Measurements from ENCODE around the gene HSPA6.
"Not testable (repeated sequence)": the region's sequence is repeated elsewhere in the genome, so short reads cannot be mapped to it uniquely, and the experiment has no call there.

The HSPA6 gene

GRCh38 chr1:161511018-161511755 lies 13.2 kb upstream of the HSPA6 start:
- no peak for TF ChIP-seq CTCF (IDR thresholded peaks at IDR 0.05; ENCODE audit: low read depth, low read length)
- no peak overlapping the region for H3K4me3 ChIP-seq (ENCODE audit: low read depth, low read length)
- H3K27me3 ChIP-seq = no peaks in the 10 kb centered on the region
- no peaks in the 10 kb centered on the region; the same call in 1 of the 2 replicates for H3K4me1 ChIP-seq
- H3K9me3 ChIP-seq = no peaks in the 10 kb centered on the region; the same call in 1 of the 2 replicates
- DNase-seq = peak; percentile 28
- no peaks in the 10 kb centered on the region for H3K36me3 ChIP-seq

- DNase-seq = no peak
- no peaks in the 10 kb centered on the region for H3K27me3 ChIP-seq
- H3K4me3 ChIP-seq (ENCODE audit: low read depth, low read length) = no peak overlapping the region
- H3K4me1 ChIP-seq = no peaks in the 10 kb centered on the region; the same call in 1 of the 2 replicates
- no peak for TF ChIP-seq CTCF (IDR thresholded peaks at IDR 0.05; ENCODE audit: low read depth, low read length)
- no peaks in the 10 kb centered on the region; the same call in 1 of the 2 replicates for H3K9me3 ChIP-seq
- no peaks in the 10 kb centered on the region for H3K36me3 ChIP-seq
Measured at GRCh38 chr1:161511756-161512060, 12.6 kb upstream of the HSPA6 start.

- H3K9me3 ChIP-seq; H3K36me3 ChIP-seq; H3K4me1 ChIP-seq; H3K27me3 ChIP-seq; H3K4me3 ChIP-seq (ENCODE audit: low read depth, low read length); DNase-seq: not testable (repeated sequence)
Measured at GRCh38 chr1:161512636-161513447, 11.5 kb upstream of the HSPA6 start.

- H3K27me3 ChIP-seq; H3K36me3 ChIP-seq; H3K4me3 ChIP-seq (ENCODE audit: low read depth, low read length); DNase-seq; H3K9me3 ChIP-seq; H3K4me1 ChIP-seq: not testable (repeated sequence)
Measured at GRCh38 chr1:161513448-161513780, 10.9 kb upstream of the HSPA6 start.

GRCh38 chr1:161513953-161514352 lies 10.4 kb upstream of the HSPA6 start:
- H3K27me3 ChIP-seq, H3K36me3 ChIP-seq, DNase-seq: not testable (repeated sequence)

GRCh38 chr1:161523041-161523816 lies 1.1 kb upstream of the HSPA6 start:
- H3K4me3 ChIP-seq (ENCODE audit: low read depth, low read length); H3K9me3 ChIP-seq; H3K36me3 ChIP-seq; H3K4me1 ChIP-seq; H3K27me3 ChIP-seq; DNase-seq: not testable (repeated sequence)

More at GRCh38 chr1:161513953-161514352, 10.4 kb upstream of the HSPA6 start:
- H3K4me1 ChIP-seq; H3K9me3 ChIP-seq; H3K4me3 ChIP-seq (ENCODE audit: low read depth, low read length): not testable (repeated sequence)

GRCh38 chr1:161524742-161525291 lies 477 bp downstream of the HSPA6 start:
- not testable (repeated sequence) for H3K36me3 ChIP-seq, H3K4me1 ChIP-seq, H3K9me3 ChIP-seq, DNase-seq, H3K27me3 ChIP-seq
- H3K4me3 ChIP-seq (ENCODE audit: low read depth, low read length) = peak overlapping the region; percentile 42

GRCh38 chr1:161525321-161525720 lies 981 bp downstream of the HSPA6 start:
- H3K36me3 ChIP-seq, H3K9me3 ChIP-seq, H3K4me1 ChIP-seq, DNase-seq, H3K27me3 ChIP-seq: not testable (repeated sequence)
- H3K4me3 ChIP-seq (ENCODE audit: low read depth, low read length) = peak overlapping the region; percentile 42; the same call in 1 of the 2 replicates

GRCh38 chr1:161525918-161526317 lies 1.6 kb downstream of the HSPA6 start:
- not testable (repeated sequence) for H3K9me3 ChIP-seq; H3K27me3 ChIP-seq; DNase-seq; H3K4me1 ChIP-seq; H3K36me3 ChIP-seq; H3K4me3 ChIP-seq (ENCODE audit: low read depth, low read length)

- DNase-seq = not testable (repeated sequence)
Measured at GRCh38 chr1:161528550-161528949, 4.2 kb downstream of the HSPA6 start.

GRCh38 chr1:161529463-161530104 lies 5.2 kb downstream of the HSPA6 start:
- not testable (repeated sequence) for H3K4me1 ChIP-seq, DNase-seq, H3K27me3 ChIP-seq, H3K9me3 ChIP-seq, H3K36me3 ChIP-seq
- peak overlapping the region; percentile 62 for H3K4me3 ChIP-seq (ENCODE audit: low read depth, low read length)

More at GRCh38 chr1:161528550-161528949, 4.2 kb downstream of the HSPA6 start:
- not testable (repeated sequence) for H3K9me3 ChIP-seq; H3K27me3 ChIP-seq; H3K36me3 ChIP-seq; H3K4me1 ChIP-seq; H3K4me3 ChIP-seq (ENCODE audit: low read depth, low read length)

- peak; percentile 72 for DNase-seq
- H3K4me3 ChIP-seq (ENCODE audit: low read depth, low read length) = peak overlapping the region; percentile 62
- not testable (repeated sequence) for H3K4me1 ChIP-seq, H3K27me3 ChIP-seq, H3K36me3 ChIP-seq, H3K9me3 ChIP-seq
Measured at GRCh38 chr1:161530158-161530557, 5.8 kb downstream of the HSPA6 start.

Data from BE2C (cell line).